GM19035 (cell line): ENCODE results near the gene KRTAP2-3.
"Not testable (repeated sequence)": the region's sequence is repeated elsewhere in the genome, so short reads cannot be mapped to it uniquely, and the experiment has no call there.

Experiments
- ATAC-seq: cut with Tn5 transposase; IDR thresholded peaks from one replicate; pipeline ENCODE4 v1.9.1; 2021; ENCODE audit not compliant: unreplicated experiment

The KRTAP2-3 gene

GRCh38 chr17:41060052-41060604 lies at the start of gene KRTAP2-3:
TSS of gene KRTAP2-3 (minus strand) at chr17:41060114. CDS start at chr17:41060050, 64 bp downstream.
- ATAC-seq = no peak

GRCh38 chr17:41108728-41109386 lies 48.9 kb upstream of the KRTAP2-3 start:
- ATAC-seq = not testable (repeated sequence)

- ATAC-seq = no peak
Observed at GRCh38 chr17:41107941-41108450, 48.1 kb upstream of the KRTAP2-3 start.

GRCh38 chr17:41105347-41105746 lies 45.4 kb upstream of the KRTAP2-3 start, which contains the start of gene KRTAP4-9:
TSS of gene KRTAP4-9 (plus strand) at chr17:41105389. CDS start at chr17:41105389, 0 bp downstream.
- not testable (repeated sequence) for ATAC-seq

GRCh38 chr17:41104386-41105038 lies 44.6 kb upstream of the KRTAP2-3 start:
- ATAC-seq = not testable (repeated sequence)

- no peak for ATAC-seq
Observed at GRCh38 chr17:41103896-41104295, 44.0 kb upstream of the KRTAP2-3 start.

GRCh38 chr17:41101586-41102259 lies 41.8 kb upstream of the KRTAP2-3 start, which contains the start of gene KRTAP4-16:
TSS of gene KRTAP4-16 (minus strand) at chr17:41102209. CDS start at chr17:41102209, 0 bp downstream.
- no peak for ATAC-seq

GRCh38 chr17:41099682-41100480 lies 40.0 kb upstream of the KRTAP2-3 start:
- ATAC-seq = not testable (repeated sequence)

GRCh38 chr17:41098481-41098880 lies 38.6 kb upstream of the KRTAP2-3 start:
- no peak for ATAC-seq

GRCh38 chr17:41098042-41098441 lies 38.1 kb upstream of the KRTAP2-3 start, which contains the start of gene KRTAP4-8:
TSS of gene KRTAP4-8 (minus strand) at chr17:41098142. CDS start at chr17:41098084, 58 bp downstream.
- ATAC-seq = no peak

- no peak for ATAC-seq
Observed at GRCh38 chr17:41096055-41096454, 36.1 kb upstream of the KRTAP2-3 start.

GRCh38 chr17:41088760-41089352 lies 28.9 kb upstream of the KRTAP2-3 start:
- ATAC-seq = not testable (repeated sequence)

GRCh38 chr17:41084100-41084856 lies 24.4 kb upstream of the KRTAP2-3 start, which contains the start of gene KRTAP4-7:
TSS of gene KRTAP4-7 (plus strand) at chr17:41084150. CDS start at chr17:41084207, 57 bp downstream.
- not testable (repeated sequence) for ATAC-seq

- ATAC-seq = not testable (repeated sequence)
Observed at GRCh38 chr17:41083427-41083826, 23.5 kb upstream of the KRTAP2-3 start.

GRCh38 chr17:41082626-41083025 lies 22.7 kb upstream of the KRTAP2-3 start:
- no peak for ATAC-seq

- no peak for ATAC-seq
Observed at GRCh38 chr17:41076788-41077187, 16.9 kb upstream of the KRTAP2-3 start.

- no peak for ATAC-seq
Observed at GRCh38 chr17:41073676-41074075, 13.8 kb upstream of the KRTAP2-3 start.

- no peak for ATAC-seq
Observed at GRCh38 chr17:41071606-41072360, 11.9 kb upstream of the KRTAP2-3 start.
